A204.1 (cell line): ENCODE measurements around the gene SECISBP2L.

ENCODE experiments used
- FAIRE-seq: peaks from 2 replicates; lab custom pipeline; 2012; peaks lifted over from hg19 to GRCh38; lab: Jason Lieb, UNC

SECISBP2L gene

GRCh38 chr15:48965972-48966371 is 80.3 kb downstream of the SECISBP2L start:
- FAIRE-seq: no peak

DNA sequence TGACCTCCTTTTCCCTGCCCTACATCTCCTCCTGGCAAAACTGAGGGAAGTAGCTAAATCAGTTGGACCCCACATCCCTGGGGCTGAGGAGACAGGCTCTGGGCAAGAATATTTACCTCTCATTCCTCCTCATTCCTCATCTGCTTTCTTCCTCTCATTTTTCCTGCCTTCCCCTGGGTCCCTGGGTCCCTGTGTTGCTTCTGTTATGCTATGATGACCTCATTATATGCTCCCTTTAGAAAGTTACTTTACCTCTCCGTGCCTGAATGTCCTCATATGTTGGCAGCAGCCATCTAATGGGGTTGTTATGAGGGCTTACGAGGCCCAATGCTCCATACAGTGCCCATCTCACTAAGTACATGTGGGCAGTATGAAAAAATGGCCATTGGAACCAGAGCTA is 81.3 kb downstream of the SECISBP2L start:
- FAIRE-seq: no peak

GRCh38 chr15:48963524-48964113 is 82.6 kb downstream of the SECISBP2L start, which contains the start of gene SHC4:
Gene SHC4 (minus strand): TSS chr15:48963919. CDS start chr15:48963015, 904 bp downstream.
- FAIRE-seq: peak; percentile 83

- FAIRE-seq: no peak
These were observed 83.4 kb downstream of the SECISBP2L start for GRCh38 chr15:48962662-48963523.

DNA sequence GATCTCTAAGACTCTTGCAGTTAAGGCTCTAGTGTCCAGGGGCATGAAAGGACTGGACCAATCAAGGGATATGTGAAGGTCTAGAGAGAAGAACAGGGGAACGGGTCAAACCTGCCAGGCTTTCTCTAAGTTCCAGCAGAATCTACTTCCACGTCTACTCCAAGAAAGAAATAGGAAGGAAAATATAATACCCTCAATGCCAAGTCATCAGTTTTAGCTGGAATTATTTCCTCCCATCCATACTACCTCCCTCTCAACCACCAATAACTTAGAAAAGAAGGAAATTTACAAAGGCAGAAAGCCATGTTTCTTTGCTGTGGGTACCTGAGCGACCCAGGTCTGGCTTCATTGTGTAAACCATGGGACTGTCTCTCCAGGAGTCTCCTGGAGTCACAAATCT is 90.3 kb downstream of the SECISBP2L start:
- no peak for FAIRE-seq

DNA sequence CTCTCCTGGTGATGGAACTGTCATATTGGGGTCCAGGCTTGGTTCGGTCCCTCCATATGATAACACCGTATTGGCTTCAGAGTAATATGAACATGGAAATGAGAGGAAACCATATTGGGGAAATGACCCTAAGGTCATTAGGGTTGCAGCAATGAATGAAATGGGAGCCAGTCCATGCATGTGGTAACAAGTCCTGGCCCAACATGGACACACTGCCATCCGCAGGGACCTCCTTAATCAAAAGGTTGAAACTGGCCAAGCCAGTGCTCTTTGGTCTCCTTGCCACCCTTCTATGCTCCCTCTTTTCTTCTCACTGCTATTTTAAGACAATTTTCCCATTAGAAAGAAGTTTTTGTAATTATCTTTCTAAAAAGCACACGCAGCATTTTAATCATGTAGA is 90.9 kb downstream of the SECISBP2L start:
- no peak for FAIRE-seq

GRCh38 chr15:48954538-48954937 is 91.7 kb downstream of the SECISBP2L start:
- FAIRE-seq: peak; percentile 39

DNA sequence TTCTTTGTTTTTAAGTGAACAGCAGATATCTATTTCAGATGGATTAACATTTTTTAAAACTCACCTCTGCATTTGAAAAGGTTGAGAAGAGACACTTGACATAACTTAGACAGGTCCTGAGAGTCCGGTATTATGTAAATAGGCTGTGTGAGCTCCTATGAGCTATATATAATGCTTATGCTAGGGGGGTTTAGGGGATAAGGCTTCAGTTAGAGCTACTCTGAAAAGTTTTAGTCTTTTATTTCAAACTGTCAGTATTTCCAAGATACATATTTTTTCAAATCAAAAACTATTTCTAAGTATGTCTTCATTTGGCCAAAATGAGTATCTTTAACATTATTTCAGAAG is 99.4 kb downstream of the SECISBP2L start:
- FAIRE-seq: no peak

DNA sequence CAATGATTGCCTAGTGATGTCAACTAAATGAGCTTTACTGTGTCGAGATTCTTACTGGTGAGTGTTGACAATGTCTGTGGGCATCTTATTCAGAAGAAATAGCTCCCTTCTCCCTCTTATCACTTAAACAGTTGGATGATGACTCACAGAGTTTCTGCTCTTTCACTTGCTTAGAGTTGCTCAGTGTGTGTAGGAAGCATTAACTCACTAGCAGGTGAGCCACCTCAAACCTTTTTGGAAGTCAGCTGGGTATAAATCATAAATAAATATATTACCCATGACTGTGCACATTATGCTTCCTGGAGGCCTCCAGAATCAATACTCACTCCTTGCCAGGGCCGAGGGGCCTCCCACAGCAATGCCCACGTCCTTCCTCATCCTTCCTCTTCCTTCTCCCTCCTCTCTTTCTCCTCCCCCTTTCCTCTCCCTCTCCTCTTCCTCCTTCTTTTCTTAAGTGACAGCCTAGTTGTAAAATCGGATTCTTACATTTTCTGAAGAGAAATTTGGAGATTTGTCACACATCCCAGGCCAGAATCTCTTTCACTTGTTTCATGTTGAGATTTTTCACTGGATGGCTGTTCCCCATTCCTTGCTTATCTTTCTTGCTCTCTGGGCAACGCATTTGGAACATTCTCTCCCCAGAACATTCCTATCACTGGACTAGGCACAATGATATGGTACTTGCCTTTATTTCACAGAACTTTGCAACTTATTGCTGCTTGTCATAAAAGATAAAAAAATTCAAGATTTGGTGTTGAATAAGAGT is 100.0 kb downstream of the SECISBP2L start:
- FAIRE-seq: no peak

DNA sequence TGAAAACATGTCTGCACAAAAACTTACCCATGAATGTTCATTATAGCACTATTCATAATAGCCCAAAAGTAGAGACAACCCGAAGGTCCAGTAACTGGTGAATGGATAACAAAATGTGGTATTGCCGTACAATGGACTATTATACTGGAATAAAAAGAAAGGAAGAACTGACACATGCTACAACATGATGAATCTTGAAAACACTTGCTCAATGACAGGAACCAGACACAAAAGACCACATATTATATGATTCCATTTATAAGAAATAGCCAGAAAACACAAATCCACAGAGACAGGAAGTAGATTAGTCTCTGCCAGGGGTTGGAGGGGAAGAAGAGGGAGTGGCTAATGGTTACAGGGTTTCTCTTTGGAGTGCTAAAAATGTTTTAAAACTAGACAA is 100.9 kb downstream of the SECISBP2L start:
- no peak for FAIRE-seq

GRCh38 chr15:48941904-48942303 is 104.3 kb downstream of the SECISBP2L start:
- FAIRE-seq: no peak

- no peak for FAIRE-seq
These were observed 105.7 kb downstream of the SECISBP2L start for GRCh38 chr15:48940508-48940907.

GRCh38 chr15:48939648-48940047 is 106.6 kb downstream of the SECISBP2L start:
- no peak for FAIRE-seq
